ENCODE results near the gene ALG3.

ALG3 gene

DNA sequence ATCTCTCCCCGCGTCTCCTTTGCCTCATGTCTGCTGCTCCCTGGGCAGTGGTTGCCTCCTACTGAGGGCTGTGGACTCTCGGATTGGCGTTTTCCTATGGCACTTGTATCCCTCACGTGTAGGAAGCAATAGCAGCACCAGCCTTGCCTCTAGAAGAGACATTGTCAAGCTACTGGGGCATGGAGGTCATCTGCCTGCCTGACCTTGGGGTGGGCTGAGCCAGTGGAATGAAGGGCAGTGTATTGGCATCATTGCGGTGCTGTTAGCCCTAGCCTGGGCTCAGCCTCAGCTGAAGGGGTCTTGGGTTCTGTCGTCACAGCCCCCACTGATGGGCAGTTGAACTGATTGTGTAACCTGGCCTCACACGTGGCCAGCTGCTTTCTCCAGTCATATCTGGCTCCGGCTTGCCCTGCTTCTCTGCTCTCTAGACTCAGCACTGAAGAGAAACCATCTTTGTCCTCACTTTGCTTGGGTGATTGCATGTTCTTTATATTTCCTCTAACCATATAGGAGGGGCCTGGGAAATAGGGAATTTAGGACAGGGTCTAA is 54.7 kb downstream of the ALG3 start:
- DNase-seq: no peak
- no peak for ATAC-seq

- DNase-seq (no peak), ATAC-seq (no peak)
Measured at GRCh38 chr3:184192889-184193288, 55.9 kb downstream of the ALG3 start.
